IPS DF 4.7 (cell line): ENCODE measurements around the gene RBBP8NL.

ENCODE experiments used
- DNase-seq: peaks from one replicate; pipeline ENCODE4 v3.0.0-alpha.2; 2013; ENCODE audit warnings: low spot score; ENCODE audit errors: extremely low read depth

RBBP8NL gene

GRCh38 chr20:62392621-62393334, 34.6 kb downstream of the RBBP8NL start:
- no peak for DNase-seq

GRCh38 chr20:62392077-62392418, 35.3 kb downstream of the RBBP8NL start:
- DNase-seq = no peak

GRCh38 chr20:62391165-62392076, 35.9 kb downstream of the RBBP8NL start:
- DNase-seq = no peak

- no peak for DNase-seq
Observed at GRCh38 chr20:62390317-62391164, 36.8 kb downstream of the RBBP8NL start.

GRCh38 chr20:62389601-62390087, 37.7 kb downstream of the RBBP8NL start:
- no peak for DNase-seq

- no peak for DNase-seq
Observed at GRCh38 chr20:62388839-62389600, 38.3 kb downstream of the RBBP8NL start.

GRCh38 chr20:62387933-62388635, 39.3 kb downstream of the RBBP8NL start:
- DNase-seq = no peak

- no peak for DNase-seq
Observed at GRCh38 chr20:62387219-62387913, 40.0 kb downstream of the RBBP8NL start.

GRCh38 chr20:62386383-62387218, 40.7 kb downstream of the RBBP8NL start, which contains the start of gene RPS21:
RPS21 (plus strand) TSS chr20:62387103; CDS start chr20:62387339, 236 bp downstream.
- no peak for DNase-seq

- DNase-seq = no peak
Observed at GRCh38 chr20:62382306-62383198, 44.8 kb downstream of the RBBP8NL start.

GRCh38 chr20:62381842-62382241, 45.5 kb downstream of the RBBP8NL start:
- DNase-seq = no peak

GRCh38 chr20:62381202-62381797, 46.0 kb downstream of the RBBP8NL start:
- DNase-seq = no peak

GRCh38 chr20:62378215-62378614, 49.1 kb downstream of the RBBP8NL start:
- no peak for DNase-seq

GRCh38 chr20:62377615-62378178, 49.6 kb downstream of the RBBP8NL start:
- DNase-seq = no peak

GRCh38 chr20:62377064-62377461, 50.3 kb downstream of the RBBP8NL start:
- no peak for DNase-seq

GRCh38 chr20:62376112-62377063, 51.0 kb downstream of the RBBP8NL start:
- DNase-seq = no peak
